Stimulated activated CD8-positive, alpha-beta memory T cell treated with anti-CD3 and anti-CD28 coated beads, Interleukin-15, amount 100 ng/mL, for 1 hour (primary cell): ENCODE measurements around the gene TSSK3.

ENCODE experiments used
- DNase-seq: peaks from one replicate; pipeline ENCODE4 v3.0.0-alpha.2; 2020; ENCODE audit warnings: low read depth

The TSSK3 gene, protein sequence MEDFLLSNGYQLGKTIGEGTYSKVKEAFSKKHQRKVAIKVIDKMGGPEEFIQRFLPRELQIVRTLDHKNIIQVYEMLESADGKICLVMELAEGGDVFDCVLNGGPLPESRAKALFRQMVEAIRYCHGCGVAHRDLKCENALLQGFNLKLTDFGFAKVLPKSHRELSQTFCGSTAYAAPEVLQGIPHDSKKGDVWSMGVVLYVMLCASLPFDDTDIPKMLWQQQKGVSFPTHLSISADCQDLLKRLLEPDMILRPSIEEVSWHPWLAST

DNA sequence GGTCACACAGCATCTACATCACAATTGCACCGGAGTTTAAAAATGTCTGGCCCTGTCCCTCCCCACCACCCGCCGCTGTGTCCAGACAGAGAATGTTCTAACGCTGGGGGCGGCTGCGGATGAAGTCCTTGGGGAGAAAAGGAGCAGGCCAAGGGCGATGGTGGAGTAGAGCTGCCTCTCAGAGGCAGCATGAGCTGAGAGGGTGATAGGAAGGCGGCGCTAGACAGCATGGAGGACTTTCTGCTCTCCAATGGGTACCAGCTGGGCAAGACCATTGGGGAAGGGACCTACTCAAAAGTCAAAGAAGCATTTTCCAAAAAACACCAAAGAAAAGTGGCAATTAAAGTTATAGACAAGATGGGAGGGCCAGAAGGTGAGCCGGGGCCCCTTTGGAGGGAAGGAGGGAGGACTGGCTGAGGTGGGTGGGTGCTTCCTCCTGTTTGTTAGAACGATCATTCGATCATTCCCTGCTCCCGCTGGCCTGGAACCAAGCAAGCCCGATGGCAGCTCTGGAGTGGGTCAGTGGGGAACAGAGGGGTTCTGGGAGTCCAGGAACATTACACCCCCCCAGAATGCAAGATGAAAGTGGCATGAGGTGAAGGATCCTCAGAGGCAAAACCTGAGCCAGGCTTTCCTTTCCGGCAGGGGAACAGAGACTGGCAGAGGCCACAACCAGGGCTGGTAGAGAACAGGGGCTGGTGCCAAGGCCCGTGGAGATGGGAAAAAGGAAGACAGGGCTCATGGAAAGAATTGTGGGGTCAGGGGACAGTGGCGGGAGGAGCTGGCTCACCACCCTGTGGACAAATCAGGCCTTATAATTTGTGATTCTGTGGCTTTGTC, at the start of gene TSSK3, which contains the start of gene FAM229A:
TSSK3 (plus strand) TSS at position 66 of the 840 bp plus-strand sequence; CDS start at position 229, 163 bp downstream.
FAM229A (minus strand) TSS at position 12 of the 840 bp plus-strand sequence. CDS start 394 bp downstream, outside the sequence.
- DNase-seq, result no peak

DNA sequence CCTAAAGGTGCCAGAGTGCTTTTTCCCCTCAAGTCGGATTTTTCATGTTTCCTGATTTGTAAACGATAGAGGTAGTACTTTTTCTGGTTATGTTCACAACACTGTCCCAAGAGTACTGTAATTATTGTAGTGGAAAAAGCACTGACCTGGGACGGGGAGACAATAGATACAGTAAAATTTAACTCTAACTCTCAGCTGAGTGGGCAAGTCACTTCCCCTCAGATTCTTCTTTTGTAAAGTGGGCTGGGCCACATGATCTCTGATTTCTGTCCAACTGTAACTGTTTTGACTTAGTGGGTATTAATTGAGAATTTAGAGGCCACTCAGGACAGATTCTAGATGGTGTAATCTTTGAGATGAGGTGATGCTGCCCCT, 45.4 kb upstream of the TSSK3 start:
- no peak for DNase-seq

DNA sequence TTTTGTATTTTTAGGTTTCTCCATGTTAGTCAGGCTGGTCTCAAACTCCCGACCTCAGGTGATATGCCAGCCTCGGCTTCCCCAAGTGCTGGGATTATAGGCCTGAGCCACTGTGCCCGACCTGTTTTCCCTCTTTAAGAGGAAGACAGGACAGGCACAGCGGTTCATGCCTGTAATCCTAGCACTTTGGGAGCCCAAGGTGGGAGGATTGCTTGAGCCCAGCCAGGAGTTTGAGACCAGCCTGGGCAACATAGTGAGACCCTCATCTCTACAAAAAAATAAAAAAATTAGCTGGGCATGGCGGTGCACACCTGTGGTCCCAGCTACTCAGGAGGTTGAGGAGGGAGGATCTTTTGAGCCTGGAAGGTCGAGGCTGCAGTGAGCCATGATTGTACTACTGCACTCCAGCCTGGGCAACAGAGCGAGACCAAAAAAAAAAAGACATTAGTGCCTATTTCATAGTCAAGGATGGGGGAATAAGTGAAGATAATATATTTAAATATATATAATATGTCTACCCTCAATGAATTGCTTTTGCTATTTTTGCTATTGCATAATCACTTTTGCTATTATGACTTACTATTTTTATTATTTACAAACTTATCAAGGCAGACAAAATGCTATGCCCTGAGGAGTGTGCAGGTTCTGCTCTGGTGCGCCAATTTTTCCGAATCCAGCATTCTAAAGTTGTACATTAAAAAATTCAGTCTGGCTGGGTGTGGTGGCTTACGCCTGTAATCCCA, 44.0 kb upstream of the TSSK3 start:
- no peak for DNase-seq

DNA sequence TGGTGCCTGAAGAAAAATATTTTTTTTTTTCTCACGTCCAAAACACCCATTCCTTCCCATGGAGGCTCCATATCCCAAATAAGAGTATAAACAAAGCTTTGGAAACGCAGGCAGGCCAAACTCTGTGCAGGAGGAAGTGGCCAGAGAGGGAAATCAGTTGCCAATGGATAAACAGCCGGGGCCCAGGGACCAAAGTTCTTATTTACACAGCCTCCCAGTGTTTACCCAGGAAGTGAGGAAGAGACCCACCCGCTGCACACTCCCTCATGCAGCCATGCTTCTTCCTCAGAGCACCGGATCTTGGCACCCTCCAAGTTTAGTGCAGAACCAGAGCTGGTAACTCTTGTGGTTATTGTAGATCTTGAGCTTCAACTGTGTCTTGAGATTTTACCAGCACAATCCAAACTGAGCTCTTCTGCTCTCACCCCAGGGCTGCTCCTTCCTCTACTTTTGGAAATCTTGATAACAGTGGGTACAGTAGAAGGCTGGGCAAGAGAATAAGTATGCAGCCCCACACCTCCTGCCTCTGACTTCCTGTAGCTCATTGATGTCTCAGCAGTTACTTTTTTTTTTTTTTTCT, 40.5 kb upstream of the TSSK3 start:
- no peak for DNase-seq

DNA sequence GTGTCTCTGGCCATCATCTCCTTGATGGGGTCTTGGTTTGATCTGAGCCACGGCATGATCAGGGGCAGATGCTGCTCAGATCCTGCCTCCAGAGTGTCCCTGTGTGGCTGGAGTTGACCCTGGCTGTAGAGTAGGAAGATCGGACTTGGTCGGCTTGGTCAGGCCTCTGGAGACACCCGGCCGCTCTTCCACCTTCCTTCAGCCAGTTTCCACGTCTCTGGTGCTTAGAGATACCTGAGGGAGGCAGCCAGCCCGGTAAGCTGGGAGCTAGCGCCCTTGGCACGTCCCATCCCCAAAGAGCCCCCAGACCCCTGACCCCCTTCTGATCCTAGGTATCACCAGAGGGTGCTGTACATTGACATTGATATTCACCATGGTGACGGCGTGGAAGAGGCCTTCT, 35.1 kb upstream of the TSSK3 start:
- no peak for DNase-seq

DNA sequence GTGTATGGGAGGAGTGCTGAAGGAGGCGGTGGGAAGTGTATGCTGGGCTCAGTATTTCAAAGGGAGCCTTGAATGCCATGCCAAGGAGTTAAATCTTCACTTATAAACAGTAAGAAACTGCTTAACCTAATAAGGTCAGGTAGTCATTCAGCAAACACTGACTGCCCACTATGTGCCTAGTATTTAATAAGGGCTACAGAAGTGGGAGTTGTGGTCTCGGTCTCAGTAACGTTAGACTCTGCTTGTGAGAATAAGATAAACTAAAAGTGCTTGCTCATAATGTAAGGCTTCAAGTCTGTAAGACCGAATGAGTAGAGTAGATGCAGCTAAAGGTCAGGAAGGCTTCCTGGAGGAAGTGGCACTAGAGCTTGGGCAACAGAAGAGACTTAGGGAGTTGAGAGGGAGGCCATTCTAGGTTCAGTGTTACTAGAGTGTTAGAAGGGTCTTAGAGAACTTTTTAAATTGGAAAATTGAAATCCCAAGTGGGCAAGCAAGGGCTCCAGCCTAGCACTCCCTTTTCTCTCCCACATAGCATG, 32.3 kb upstream of the TSSK3 start:
- no peak for DNase-seq

DNA sequence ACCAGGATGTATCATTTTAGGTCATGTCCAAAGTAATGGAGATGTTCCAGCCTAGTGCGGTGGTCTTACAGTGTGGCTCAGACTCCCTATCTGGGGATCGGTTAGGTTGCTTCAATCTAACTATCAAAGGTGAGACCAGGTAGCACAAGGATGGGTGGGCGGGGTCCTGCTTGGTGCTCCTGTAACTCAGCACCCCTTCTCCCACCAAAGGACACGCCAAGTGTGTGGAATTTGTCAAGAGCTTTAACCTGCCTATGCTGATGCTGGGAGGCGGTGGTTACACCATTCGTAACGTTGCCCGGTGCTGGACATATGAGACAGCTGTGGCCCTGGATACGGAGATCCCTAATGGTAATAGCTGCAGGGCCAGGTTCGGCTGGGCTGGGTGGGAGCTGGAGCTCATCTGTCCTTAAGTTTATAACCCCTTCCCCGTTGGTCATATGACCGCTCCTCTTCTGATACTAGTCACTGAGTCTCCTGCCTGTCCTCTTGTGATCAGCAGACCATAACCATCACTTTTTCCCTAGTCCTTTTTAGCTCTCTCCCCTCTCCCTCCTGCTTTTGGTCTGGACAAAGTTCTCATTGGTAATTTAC, 31.7 kb upstream of the TSSK3 start:
- no peak for DNase-seq

DNA sequence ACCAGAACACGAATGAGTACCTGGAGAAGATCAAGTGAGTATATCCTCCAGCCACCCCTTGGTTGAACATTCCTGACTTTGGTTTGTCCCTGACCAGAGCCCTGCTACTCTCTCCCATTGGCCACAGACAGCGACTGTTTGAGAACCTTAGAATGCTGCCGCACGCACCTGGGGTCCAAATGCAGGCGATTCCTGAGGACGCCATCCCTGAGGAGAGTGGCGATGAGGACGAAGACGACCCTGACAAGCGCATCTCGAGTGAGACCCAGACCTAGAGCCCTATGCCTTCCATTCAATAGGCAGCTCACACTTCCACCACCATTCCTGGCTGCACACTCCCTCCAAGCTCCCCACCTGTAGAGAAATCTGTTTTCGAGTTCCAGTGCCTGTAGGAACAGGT, 30.8 kb upstream of the TSSK3 start:
- no peak for DNase-seq

DNA sequence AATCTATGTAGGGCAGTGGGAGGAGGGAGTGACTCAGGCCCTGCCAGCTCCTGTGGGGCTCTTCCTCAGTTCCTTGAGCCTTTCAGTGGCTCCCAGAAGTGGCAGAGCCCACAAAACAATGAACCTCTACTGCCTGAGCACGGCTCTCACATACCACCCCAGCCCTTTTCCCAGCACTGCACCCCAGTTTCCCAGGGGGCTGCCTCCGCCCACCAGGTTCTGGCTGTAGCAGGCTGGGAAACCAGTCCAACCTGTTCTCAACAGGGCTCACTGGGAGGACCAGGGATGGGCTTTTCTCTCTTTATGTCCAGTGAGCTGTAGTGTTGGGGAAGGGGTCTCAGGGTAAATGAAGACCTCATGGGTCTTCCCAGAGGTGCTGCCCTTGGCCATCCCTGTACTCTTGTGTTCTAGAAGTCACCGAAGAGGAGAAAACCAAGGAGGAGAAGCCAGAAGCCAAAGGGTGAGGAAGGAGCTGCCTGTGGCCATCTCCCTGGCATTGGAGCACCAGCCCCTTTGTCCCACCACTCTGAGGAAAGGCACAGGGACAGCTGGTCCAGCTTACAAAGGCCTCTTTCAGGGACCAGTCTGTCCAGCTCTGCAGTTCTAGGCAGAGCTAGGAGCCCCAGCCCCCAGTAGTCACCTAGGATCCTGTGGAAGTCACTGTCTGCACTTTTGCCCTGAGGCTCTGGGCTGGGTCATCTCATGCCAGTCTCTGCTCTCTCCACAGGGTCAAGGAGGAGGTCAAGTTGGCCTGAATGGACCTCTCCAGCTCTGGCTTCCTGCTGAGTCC, 29.9 kb upstream of the TSSK3 start:
- no peak for DNase-seq

DNA sequence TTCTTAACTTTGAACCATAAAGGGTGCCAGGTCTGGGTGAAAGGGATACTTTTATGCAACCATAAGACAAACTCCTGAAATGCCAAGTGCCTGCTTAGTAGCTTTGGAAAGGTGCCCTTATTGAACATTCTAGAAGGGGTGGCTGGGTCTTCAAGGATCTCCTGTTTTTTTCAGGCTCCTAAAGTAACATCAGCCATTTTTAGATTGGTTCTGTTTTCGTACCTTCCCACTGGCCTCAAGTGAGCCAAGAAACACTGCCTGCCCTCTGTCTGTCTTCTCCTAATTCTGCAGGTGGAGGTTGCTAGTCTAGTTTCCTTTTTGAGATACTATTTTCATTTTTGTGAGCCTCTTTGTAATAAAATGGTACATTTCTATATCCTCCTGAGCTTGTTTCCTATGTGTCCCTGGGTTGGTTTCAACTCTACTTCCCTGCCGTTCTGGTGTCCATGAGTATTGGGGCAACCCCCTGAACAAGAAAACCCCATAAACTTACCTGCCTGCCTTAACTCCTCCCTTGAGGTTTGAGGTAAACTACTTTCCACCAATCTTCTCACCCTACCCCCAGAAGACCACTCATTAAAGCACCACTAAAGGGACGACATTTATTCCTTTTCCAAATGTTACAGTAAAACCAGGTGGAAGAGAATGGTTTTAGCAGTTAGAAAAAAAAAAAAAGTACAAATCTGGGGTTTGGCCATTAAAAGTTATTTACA, 28.9 kb upstream of the TSSK3 start:
- DNase-seq, result no peak

DNA sequence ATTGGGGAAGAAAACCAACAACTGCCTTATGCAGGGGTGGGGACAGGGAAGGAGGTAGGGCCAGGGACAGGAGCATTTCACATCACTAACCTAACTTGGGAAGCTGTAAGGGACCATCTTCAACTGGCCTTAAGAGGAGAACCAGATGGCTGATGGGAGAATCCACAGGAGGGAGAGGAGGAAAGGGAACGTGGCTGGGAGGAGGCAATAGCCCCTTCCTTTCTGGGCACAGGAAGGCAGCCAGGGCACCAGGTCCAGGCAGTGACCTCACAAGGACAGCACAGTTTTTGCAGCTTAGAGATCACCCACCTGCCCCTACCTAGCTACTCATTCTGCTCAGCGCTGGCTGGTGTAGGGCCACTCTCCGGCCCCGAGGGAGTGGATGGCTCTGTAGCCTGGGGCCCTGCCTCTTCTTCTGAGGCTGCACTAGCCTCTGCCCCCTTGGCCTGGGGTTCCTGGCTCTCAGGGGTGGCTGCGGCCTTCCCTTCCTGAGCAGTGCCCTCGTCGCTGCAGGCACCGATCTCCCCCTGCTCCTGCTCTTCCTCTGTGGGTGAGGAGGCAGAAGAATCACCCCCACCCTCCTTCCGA, 28.0 kb upstream of the TSSK3 start:
- no peak for DNase-seq

DNA sequence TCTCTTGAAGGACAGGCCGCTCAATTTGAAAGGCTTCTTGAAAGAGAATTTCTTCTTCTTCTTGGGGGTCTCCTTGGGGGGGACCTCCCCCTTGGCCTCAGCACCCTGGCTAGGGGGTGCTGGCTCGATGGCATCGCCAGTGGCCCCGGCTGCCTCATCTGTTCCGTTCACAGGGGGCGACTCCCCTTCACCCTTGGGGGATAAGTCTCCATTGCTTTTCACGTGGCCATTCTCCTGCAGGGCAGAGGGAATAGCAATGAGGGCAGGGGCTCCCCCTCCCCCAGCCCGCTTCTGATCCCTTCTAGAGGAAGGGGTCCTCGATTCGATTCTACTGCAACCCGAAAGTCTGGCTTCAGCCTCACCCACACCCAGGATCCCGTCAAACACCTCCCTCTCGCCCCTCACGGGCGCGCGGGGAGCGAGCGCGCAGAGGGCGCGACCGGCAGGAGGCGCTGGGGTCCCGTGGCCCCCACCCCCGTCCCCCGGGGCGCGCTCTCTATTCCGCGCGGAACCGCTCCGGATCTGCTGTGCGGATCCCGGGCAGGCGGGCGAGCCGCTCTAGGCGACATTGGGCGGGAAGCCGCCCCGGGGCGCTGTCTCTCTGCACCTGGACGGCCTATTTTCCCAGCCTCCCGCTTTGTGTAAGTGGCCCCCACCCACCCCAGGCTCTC, 27.3 kb upstream of the TSSK3 start:
- DNase-seq, result peak; percentile 34

DNA sequence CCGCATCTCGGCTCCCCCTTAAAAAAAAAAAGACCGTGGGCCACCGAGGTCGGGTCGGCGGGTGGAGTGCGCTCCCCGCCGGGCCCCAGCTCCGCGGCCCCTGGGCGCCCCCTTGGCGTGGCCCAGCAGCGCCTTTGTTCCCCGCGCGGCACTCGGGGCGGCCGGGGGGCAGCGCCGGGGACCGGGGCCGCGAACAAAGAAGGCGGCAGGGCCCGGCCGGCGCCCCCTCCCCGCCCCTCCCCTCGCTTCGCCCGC, 26.9 kb upstream of the TSSK3 start:
- no peak for DNase-seq

DNA sequence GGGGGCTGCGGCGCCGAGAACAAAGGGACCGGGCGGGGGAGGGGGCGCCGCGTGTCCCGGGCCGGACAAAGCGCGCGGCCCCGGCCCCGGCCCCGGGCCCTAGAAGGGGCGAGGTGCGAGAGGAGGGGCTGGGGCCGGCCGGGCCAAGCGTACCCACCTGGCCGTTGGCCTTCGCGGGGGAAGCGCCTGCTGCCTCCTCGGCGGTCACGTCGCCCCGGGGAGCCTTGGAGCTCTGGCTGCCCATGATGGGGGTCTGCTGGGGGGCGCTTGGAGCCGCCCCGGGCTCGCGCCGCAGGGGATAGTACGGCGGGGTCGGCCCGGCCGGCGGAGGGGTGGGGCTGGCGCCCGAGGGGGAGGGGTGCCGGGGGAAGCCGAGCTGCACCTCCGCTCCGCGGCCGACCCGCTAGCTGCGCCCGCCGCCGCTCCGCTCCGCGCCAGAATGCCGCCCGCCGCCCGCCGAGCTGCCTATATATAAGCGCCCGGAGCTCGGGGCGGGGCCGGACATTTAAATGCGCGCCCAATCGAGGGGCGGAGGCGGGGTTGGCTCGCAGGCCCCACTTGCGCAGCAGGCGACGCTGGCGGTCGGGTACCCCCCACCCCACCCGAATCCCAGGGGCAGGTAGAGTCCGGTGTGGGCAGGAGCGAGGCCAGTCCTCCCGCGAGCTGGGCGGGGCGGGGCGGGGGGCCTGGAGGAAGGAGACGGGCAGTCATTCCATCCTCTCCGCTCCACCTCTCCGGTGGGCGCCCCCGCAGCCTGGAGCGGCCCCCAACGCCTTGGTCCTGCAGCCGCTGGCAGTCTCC, 26.3 kb upstream of the TSSK3 start, which contains the start of gene MARCKSL1:
MARCKSL1 (minus strand) TSS at position 444 of the 801 bp plus-strand sequence; CDS start at position 244, 200 bp downstream.
- peak; percentile 71 for DNase-seq

DNA sequence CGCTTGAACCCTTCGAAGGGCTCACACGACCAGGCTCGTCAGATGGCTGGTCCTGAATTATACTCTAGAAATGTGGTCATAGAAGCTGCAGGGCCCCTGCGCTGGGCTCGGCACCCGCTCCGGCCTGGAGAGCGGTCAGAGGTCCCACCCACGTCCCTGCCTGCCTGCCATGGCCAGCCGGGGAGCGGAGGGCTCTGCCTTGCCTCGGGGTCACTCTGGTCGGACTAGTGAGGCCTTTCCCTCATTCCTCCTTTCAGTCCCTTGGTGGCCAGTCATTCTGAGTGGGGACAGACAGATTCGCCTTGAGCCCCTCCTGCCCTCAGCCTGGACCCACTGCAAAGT, 25.8 kb upstream of the TSSK3 start:
- DNase-seq, result no peak

DNA sequence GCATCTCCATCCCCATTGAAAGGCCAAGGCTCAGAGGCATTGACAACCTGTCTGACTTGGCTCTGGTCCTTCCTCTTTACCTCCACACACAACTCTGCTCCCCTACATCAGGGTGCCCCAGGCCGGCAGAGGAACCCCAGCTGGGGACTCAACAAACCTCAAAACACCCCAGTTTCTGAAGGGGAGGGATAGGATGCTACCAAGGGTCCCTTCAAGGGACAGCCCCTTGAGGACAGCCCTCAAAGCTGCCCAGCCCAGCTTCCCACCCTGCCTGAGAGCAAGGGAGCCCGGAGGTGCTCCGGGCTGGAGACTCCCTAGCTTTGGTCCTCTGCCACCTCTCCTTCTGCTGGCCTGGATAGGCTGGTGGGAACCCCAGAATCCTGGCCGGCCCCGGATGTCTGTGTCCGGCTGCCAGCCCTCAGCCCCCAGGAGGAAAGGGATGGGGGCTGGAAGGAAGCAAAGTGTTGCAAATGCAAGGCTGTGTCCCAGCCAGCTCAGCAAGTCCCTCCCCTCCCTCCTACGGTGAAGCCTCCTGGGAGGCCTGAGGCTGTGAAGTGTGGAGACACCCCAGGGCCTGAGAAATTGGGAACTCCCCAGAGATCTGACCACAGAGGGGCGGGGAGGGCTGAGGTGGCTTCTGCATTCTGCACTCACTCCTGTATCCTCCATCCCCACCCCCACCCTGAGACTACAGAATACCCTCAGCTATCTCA, 25.2 kb upstream of the TSSK3 start:
- DNase-seq, result no peak

DNA sequence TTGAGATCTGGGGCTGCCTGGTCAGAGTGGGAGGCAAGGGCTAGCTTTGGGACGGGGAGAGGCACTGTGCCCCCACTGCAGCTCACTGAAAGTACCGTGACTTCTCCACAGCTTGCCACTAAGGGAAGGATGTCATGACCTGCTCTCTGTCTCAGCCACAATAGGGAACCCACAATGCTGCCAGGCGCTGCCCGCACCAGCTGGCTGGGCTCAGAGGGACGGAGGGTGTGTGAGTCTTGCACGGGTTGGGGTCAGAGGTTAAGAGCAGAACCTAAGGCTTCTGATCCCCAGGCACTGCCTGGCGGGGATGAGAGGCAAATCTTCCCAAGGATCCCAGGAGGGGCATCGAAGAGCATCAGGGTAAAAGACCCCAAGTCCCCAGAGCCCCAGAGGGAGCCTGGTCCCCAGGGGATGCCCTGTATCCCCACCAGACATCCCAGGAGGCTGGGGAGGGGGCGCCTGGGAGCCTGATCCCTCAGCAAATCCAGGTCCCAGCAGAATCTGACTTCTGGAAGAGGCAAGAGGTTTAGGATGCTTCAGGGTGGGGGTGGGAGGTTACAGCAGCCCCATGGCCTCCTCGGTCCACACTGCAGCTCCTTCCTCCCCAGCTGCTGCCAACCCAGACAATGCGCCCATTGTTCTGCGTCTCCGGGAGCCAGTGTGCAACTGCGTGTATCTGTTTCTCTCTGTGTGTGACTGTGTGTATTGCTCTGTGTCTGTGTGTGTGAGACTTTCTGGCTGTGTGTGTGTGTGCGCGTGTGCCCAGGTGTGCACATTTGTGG, 24.3 kb upstream of the TSSK3 start:
- no peak for DNase-seq
